ENCODE results near the gene GPX6. TPM values are rescaled to one million over a fixed set of nuclear protein-coding genes. Genes with fewer than 3 reads are reported as not detected.

GPX6 gene
- total and polyA plus RNA-seq, 2 of the 13 experiments (the other 11 are each of a cell fraction or from before 2014, with no cell fraction given): not detected

GRCh38 chr6:28542440-28543296, 27.1 kb upstream of the GPX6 start (continued):
- no peak for TF ChIP-seq ZNF432 (CRISPR knock-in tag; IDR thresholded peaks at IDR 0.05; ENCODE audit: borderline replicate concordance)
- no peak for TF ChIP-seq TAF15 (IDR thresholded peaks at IDR 0.05; ENCODE audit: low read depth, low read length, poor library complexity, severe bottlenecking)
- TF ChIP-seq ZNF564 (CRISPR knock-in tag; IDR thresholded peaks at IDR 0.05): no peak
- TF ChIP-seq SRSF1 (optimal IDR thresholded peaks at IDR 0.05; ENCODE audit: low read depth, low read length): no peak
- TF ChIP-seq NFAT5 (CRISPR knock-in tag; IDR thresholded peaks at IDR 0.05): no peak
- TF ChIP-seq, protein P1, sequence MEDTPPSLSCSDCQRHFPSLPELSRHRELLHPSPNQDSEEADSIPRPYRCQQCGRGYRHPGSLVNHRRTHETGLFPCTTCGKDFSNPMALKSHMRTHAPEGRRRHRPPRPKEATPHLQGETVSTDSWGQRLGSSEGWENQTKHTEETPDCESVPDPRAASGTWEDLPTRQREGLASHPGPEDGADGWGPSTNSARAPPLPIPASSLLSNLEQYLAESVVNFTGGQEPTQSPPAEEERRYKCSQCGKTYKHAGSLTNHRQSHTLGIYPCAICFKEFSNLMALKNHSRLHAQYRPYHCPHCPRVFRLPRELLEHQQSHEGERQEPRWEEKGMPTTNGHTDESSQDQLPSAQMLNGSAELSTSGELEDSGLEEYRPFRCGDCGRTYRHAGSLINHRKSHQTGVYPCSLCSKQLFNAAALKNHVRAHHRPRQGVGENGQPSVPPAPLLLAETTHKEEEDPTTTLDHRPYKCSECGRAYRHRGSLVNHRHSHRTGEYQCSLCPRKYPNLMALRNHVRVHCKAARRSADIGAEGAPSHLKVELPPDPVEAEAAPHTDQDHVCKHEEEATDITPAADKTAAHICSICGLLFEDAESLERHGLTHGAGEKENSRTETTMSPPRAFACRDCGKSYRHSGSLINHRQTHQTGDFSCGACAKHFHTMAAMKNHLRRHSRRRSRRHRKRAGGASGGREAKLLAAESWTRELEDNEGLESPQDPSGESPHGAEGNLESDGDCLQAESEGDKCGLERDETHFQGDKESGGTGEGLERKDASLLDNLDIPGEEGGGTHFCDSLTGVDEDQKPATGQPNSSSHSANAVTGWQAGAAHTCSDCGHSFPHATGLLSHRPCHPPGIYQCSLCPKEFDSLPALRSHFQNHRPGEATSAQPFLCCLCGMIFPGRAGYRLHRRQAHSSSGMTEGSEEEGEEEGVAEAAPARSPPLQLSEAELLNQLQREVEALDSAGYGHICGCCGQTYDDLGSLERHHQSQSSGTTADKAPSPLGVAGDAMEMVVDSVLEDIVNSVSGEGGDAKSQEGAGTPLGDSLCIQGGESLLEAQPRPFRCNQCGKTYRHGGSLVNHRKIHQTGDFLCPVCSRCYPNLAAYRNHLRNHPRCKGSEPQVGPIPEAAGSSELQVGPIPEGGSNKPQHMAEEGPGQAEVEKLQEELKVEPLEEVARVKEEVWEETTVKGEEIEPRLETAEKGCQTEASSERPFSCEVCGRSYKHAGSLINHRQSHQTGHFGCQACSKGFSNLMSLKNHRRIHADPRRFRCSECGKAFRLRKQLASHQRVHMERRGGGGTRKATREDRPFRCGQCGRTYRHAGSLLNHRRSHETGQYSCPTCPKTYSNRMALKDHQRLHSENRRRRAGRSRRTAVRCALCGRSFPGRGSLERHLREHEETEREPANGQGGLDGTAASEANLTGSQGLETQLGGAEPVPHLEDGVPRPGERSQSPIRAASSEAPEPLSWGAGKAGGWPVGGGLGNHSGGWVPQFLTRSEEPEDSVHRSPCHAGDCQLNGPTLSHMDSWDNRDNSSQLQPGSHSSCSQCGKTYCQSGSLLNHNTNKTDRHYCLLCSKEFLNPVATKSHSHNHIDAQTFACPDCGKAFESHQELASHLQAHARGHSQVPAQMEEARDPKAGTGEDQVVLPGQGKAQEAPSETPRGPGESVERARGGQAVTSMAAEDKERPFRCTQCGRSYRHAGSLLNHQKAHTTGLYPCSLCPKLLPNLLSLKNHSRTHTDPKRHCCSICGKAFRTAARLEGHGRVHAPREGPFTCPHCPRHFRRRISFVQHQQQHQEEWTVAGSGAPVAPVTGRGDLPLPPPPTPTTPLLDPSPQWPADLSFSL (CRISPR knock-in tag; IDR thresholded peaks at IDR 0.05): peak; percentile 76
- TF ChIP-seq MZF1 (CRISPR knock-in tag; IDR thresholded peaks at IDR 0.05; ENCODE audit: borderline replicate concordance): no peak
- no peak for TF ChIP-seq GMEB1 (CRISPR knock-in tag; IDR thresholded peaks at IDR 0.05; ENCODE audit: borderline replicate concordance)
- no peak for TF ChIP-seq ZNF33A (CRISPR knock-in tag; IDR thresholded peaks at IDR 0.05; ENCODE audit: borderline replicate concordance)
- no peak for TF ChIP-seq ZNF678 (CRISPR knock-in tag; IDR thresholded peaks at IDR 0.05)
- TF ChIP-seq ZNF75D (CRISPR knock-in tag; IDR thresholded peaks at IDR 0.05; ENCODE audit: borderline replicate concordance): no peak
- TF ChIP-seq ZNF430 (CRISPR knock-in tag; IDR thresholded peaks at IDR 0.05): 0 out of 2 replicates have a peak, but pooled peaks have one; percentile 68
- no peak for TF ChIP-seq SP4 (CRISPR knock-in tag; IDR thresholded peaks at IDR 0.05)
